GM10266 (cell line): Measurements from ENCODE around the gene LTBP2.

Source experiments
- DNase-seq: peaks from one replicate; pipeline ENCODE4 v3.0.0; 2012; ENCODE audit errors: extremely low spot score
- CTCF ChIP-seq: IDR thresholded peaks from 2 replicates; pipeline ENCODE4 v1.5.1; 2012; ENCODE audit warnings: mild to moderate bottlenecking, low read depth; ENCODE audit not compliant: control insufficient read depth, insufficient read depth; ENCODE audit errors: missing control alignments

LTBP2 gene

DNA sequence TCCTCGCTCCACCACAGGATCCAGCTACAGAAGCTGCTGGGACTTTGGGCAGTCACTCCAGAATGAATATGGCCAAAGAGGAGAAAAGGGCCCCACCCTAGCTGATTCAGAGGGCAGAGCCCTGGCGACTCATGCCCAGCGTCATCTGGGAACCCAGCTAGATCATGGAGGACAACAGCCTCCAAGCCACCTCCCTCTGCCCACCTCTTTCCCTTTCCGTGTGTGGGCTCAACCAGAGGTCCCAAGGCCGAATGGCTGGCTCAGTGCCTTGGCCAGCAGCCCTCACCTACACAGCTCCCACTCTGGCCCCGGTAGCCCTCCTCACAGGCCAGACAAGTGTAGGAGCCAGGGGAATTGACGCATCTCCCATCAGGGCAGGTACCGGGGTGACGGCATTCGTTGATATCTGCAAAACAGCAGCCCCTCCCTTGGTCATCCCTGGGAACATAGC is 101.1 kb downstream of the LTBP2 start:
- TF ChIP-seq CTCF = no peak
- no peak for DNase-seq

DNA sequence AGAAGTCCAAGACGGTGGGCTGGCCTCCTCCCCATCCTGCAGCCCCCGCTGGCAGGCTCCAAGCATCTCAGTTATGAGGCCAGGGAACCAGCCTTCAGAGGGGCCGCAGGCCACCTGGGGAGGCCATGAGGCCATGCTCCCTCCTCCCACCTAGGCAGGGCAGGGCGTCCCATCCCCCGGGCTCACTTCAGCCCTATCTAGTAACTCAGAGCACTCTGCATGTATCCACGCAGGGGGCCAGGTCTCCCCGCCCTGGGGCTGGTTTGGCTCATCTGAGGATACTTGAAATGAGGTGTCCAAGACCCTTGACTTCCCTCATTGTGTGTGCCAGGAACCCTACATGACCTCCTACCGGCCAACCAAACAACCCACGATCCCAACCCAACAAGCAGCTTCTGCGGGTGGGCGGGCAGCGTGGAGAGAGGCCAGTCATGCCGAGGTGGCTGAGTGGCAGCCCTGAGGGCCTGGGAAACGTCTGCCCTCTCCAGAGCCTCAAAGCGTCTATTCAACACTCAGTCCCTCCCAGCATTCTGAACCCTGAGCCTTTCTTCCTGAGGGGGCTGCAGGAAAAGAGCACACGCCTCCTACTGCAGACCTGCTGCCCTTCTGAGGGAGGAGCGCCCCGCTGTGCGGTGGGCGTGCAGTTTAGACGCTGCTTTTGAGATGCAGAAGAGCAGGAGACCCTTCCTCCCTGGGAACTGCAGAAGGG is 101.7 kb downstream of the LTBP2 start:
- no peak for DNase-seq
- no peak for TF ChIP-seq CTCF

- no peak for DNase-seq
- TF ChIP-seq CTCF = no peak
Observed at GRCh38 chr14:74509587-74510222, 102.3 kb downstream of the LTBP2 start.

DNA sequence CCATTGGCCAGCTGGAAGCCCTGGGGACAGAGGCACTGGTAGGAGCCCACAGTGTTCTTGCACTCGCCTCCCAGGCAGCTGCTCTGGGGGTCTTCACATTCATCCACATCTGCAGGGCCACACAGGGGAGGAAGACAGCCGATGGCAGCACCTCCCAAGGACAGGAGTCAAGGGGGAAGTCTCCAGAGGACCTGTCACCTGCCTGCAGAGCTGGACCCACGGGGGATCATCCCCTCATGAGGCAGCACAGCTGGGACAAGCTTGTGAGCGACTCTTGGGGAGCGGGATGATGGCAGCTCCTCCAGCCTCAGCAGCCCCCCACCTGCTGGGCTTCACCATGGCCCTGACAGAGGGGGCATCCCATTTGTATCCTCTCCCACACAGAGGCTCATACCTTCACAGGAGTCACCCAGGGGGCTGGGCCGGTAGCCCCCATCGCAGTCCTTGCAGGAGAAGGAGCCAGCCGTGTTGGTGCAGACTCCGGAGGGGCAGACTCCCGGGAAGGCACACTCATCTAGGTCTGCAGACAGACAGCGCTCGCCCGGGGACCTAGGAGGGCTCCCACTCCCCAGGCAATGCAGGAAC is 103.1 kb downstream of the LTBP2 start:
- no peak for TF ChIP-seq CTCF
- DNase-seq = no peak

DNA sequence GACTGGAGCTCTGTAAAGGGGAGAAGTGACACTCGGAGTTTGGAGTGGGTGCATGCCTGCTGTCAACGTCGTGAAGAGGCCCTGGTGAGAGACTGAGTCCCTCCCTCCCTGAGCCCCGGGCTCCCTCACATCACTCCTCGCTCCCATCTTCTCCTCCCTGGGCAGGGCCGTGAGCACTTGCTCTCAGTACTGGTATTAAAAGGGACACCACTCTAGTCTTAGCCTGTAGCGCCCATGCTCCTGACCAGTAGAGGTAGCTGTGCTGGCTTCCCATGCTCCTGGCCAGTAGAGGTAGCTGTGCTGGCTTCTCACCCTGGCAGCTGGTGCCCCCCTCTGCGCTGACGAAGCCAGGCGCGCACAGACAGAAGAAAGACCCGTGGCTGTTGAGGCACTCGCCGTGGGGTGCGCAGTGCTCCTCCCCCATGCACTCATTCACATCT is 103.7 kb downstream of the LTBP2 start:
- peak; percentile 8 for TF ChIP-seq CTCF
- no peak for DNase-seq

DNA sequence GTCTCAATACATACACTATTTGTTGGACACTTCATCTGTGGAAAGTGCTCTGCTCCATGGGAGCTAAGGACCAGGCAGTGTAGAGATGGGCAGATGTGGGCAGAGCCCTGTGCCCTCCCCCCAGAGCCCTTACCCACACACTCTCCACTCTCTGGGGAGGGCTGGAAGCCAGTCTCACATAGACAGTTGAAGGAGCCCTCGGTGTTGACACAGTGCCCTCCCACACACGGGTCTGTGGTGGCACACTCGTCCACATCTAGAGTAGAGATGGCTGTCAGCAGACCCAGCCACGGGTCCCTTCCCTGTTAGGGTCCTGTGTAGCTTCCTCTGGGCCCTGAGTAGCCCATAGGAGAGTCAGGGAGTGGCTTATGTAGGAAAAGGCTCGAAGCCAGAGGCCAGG is 104.2 kb downstream of the LTBP2 start:
- TF ChIP-seq CTCF = no peak
- DNase-seq = no peak

DNA sequence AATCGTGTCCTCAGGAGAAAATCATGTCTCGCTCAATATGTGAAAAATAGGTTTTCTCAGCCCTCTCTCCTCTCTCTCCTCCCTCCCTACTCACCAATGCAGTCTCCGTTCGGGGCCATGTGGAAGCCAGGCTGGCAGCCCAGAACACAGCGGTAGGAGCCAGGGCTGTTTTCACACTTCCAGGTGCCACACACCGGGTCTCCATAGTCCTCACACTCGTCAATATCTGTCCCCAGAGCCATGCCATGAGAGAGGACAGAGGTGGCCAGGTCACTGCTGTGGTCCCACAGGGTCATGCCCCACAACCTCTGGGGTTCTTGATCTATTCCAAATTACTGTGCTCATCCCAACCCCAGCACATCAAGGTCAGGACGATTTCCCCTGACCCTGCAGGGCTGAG is 105.0 kb downstream of the LTBP2 start:
- no peak for DNase-seq

More for the DNA sequence above, 105.0 kb downstream of the LTBP2 start:
- TF ChIP-seq CTCF = no peak
